Endometrium (tissue), 2 donors: ENCODE data around the gene MRTFB.
"Not testable (repeated sequence)": the region's sequence is repeated elsewhere in the genome, so short reads cannot be mapped to it uniquely, and the experiment has no call there.

ENCODE experiments used
- FAIRE-seq: peaks from 2 replicates; lab custom pipeline; 2012; peaks lifted over from hg19 to GRCh38; lab: Jason Lieb, UNC
- donor health status: control.
- donor health status: control.

Gene MRTFB

GRCh38 chr16:14105760-14106375 lies 34.7 kb downstream of the MRTFB start:
- FAIRE-seq = no peak

GRCh38 chr16:14106457-14106856 lies 35.3 kb downstream of the MRTFB start:
- no peak for FAIRE-seq

GRCh38 chr16:14106961-14107360 lies 35.8 kb downstream of the MRTFB start:
- FAIRE-seq = no peak

- FAIRE-seq = no peak
Measured at GRCh38 chr16:14109077-14109775, 38.1 kb downstream of the MRTFB start.

- no peak for FAIRE-seq
Measured at GRCh38 chr16:14109782-14110727, 38.9 kb downstream of the MRTFB start.

GRCh38 chr16:14110728-14111251 lies 39.7 kb downstream of the MRTFB start:
- no peak for FAIRE-seq

- no peak for FAIRE-seq
Measured at GRCh38 chr16:14111713-14112538, 40.8 kb downstream of the MRTFB start.

GRCh38 chr16:14112539-14112856 lies 41.4 kb downstream of the MRTFB start:
- no peak for FAIRE-seq

GRCh38 chr16:14113344-14113743 lies 42.2 kb downstream of the MRTFB start:
- no peak for FAIRE-seq

GRCh38 chr16:14117051-14117450 lies 45.9 kb downstream of the MRTFB start:
- FAIRE-seq = no peak

GRCh38 chr16:14119799-14120198 lies 48.7 kb downstream of the MRTFB start:
- FAIRE-seq = no peak

GRCh38 chr16:14120335-14120734 lies 49.2 kb downstream of the MRTFB start:
- no peak for FAIRE-seq

GRCh38 chr16:14121142-14121541 lies 50.0 kb downstream of the MRTFB start:
- peak; percentile 87 for FAIRE-seq

GRCh38 chr16:14121872-14122271 lies 50.8 kb downstream of the MRTFB start:
- FAIRE-seq = no peak

GRCh38 chr16:14122430-14122829 lies 51.3 kb downstream of the MRTFB start:
- not testable (repeated sequence) for FAIRE-seq

GRCh38 chr16:14125000-14125681 lies 54.0 kb downstream of the MRTFB start:
- no peak for FAIRE-seq

GRCh38 chr16:14125708-14126107 lies 54.6 kb downstream of the MRTFB start:
- FAIRE-seq = no peak

GRCh38 chr16:14128097-14128496 lies 57.0 kb downstream of the MRTFB start:
- no peak for FAIRE-seq

- no peak for FAIRE-seq
Measured at GRCh38 chr16:14129502-14129901, 58.4 kb downstream of the MRTFB start.

GRCh38 chr16:14131774-14132695 lies 60.9 kb downstream of the MRTFB start:
- FAIRE-seq = no peak
